MM.1S (cell line): ENCODE measurements around the gene GP2.

Experiments used
- CTCF ChIP-seq: fragments of 300-600 bp; sonication (generic); IDR thresholded peaks from 2 replicates; pipeline ENCODE4 v1.5.1; 2016; ENCODE audit warnings: antibody characterized with exemption, low read length, mixed read lengths
- EZH2 ChIP-seq: fragments of 300-600 bp; sonication (generic); optimal IDR thresholded peaks from 2 replicates; pipeline ENCODE3; 2017; ENCODE audit warnings: low read depth, mild to moderate bottlenecking, antibody characterized with exemption, low read length, mixed read lengths

GRCh38 chr16:20271893-20272292 lies 55.4 kb downstream of the GP2 start:
- TF ChIP-seq EZH2 = no peak
- TF ChIP-seq CTCF = no peak
